GM23338 (cell line): Measurements from ENCODE around the gene AMPH. TPM values are rescaled to one million over a fixed set of nuclear protein-coding genes. Genes with fewer than 3 reads are reported as not detected.

ENCODE experiments used
- ATAC-seq: fragments of 200-7000 bp; cut with Tn5 transposase; 3 replicates; pipeline ENCODE4 v1.9.1; 2020
- DNase-seq: peaks from one replicate; pipeline ENCODE4 v3.0.0-alpha.2; 2015; ENCODE audit warnings: low spot score
- H2AFZ ChIP-seq: fragments of 200-600 bp; sonication (generic); 2 replicates; pipeline ENCODE4 v1.8.0; 2016; ENCODE audit warnings: antibody characterized with exemption, mild to moderate bottlenecking, moderate library complexity
- H3F3A ChIP-seq: fragments of 200-600 bp; sonication (generic); replicated peaks from 2 replicates; pipeline ENCODE4 v1.8.0; 2017; ENCODE audit warnings: antibody characterized with exemption, mixed run types, low read depth
- H3K27ac ChIP-seq: fragments of 200-600 bp; sonication (generic); 2 replicates; pipeline ENCODE4 v1.6.1; 2016; ENCODE audit warnings: low read depth
- H3K27me3 ChIP-seq: fragments of 200-600 bp; sonication (generic); 2 replicates; pipeline ENCODE4 v1.8.0; 2016; ENCODE audit warnings: mild to moderate bottlenecking, mixed run types, moderate library complexity; ENCODE audit not compliant: insufficient read depth
- H3K36me3 ChIP-seq: fragments of 200-600 bp; sonication (generic); 2 replicates; pipeline ENCODE4 v1.8.0; 2016; ENCODE audit warnings: mild to moderate bottlenecking; ENCODE audit not compliant: insufficient read depth
- H3K4me1 ChIP-seq: fragments of 200-600 bp; sonication (generic); 2 replicates; pipeline ENCODE4 v1.8.0; 2016; ENCODE audit warnings: mild to moderate bottlenecking, moderate library complexity; ENCODE audit not compliant: insufficient read depth
- H3K4me2 ChIP-seq: fragments of 200-600 bp; sonication (generic); 2 replicates; pipeline ENCODE4 v1.7.1; 2017; ENCODE audit warnings: mixed run types
- H3K4me3 ChIP-seq: fragments of 200-600 bp; sonication (generic); 2 replicates; pipeline ENCODE4 v1.6.1; 2016; ENCODE audit warnings: mixed run types
- H3K79me2 ChIP-seq: fragments of 200-600 bp; sonication (generic); replicated peaks from 2 replicates; pipeline ENCODE4 v1.8.0; 2017; ENCODE audit warnings: mild to moderate bottlenecking; ENCODE audit not compliant: insufficient read depth
- H3K9me2 ChIP-seq: fragments of 200-600 bp; sonication (generic); 2 replicates; pipeline ENCODE4 v1.8.0; 2017; ENCODE audit not compliant: insufficient read depth
- H4K20me1 ChIP-seq: fragments of 200-600 bp; sonication (generic); replicated peaks from 2 replicates; pipeline ENCODE4 v1.8.0; 2017; ENCODE audit warnings: mild to moderate bottlenecking; ENCODE audit not compliant: insufficient read depth
- H3K27ac Mint-ChIP-seq: 2 replicates; pipeline ENCODE4 v1.8.0; 2020; ENCODE audit warnings: inconsistent platforms, mild to moderate bottlenecking, moderate library complexity, mixed read lengths
- H3K27me3 Mint-ChIP-seq: 3 replicates; pipeline ENCODE4 v1.8.0; 2022; ENCODE audit warnings: low read depth, mild to moderate bottlenecking, moderate library complexity, mixed read lengths, inconsistent platforms; ENCODE audit not compliant: insufficient read depth, poor library complexity
- H3K36me3 Mint-ChIP-seq: 3 replicates; pipeline ENCODE4 v1.8.0; 2021; ENCODE audit warnings: low read depth, mild to moderate bottlenecking, inconsistent platforms, moderate library complexity, mixed read lengths
- H3K4me1 Mint-ChIP-seq: 3 replicates; pipeline ENCODE4 v1.8.0; 2020; ENCODE audit warnings: mild to moderate bottlenecking, inconsistent platforms, mixed read lengths
- H3K4me3 Mint-ChIP-seq: 3 replicates; pipeline ENCODE4 v1.8.0; 2021; ENCODE audit warnings: moderate library complexity, mild to moderate bottlenecking, inconsistent platforms, mixed read lengths
- H3K9me3 Mint-ChIP-seq: 3 replicates; pipeline ENCODE4 v1.8.0; 2020; ENCODE audit warnings: moderate library complexity, mild to moderate bottlenecking, inconsistent platforms, mixed read lengths
- CREB1 ChIP-seq: fragments of 250-450 bp; sonication (Bioruptor Pico); IDR thresholded peaks from 2 replicates; pipeline ENCODE4 v1.5.0; 2020; ENCODE audit warnings: low read depth, mild to moderate bottlenecking, moderate library complexity
- CTCF ChIP-seq, 2 experiments: fragments of 200-600 bp in 1 of 2; sonication (generic) in 1 of 2; conservative IDR thresholded peaks; 2 replicates each; pipeline versions ENCODE4 v1.5.1 to v1.6.1; 2016 to 2017; ENCODE audit warnings: antibody characterized with exemption in 2 of 2, low read depth in 2 of 2, mild to moderate bottlenecking in 2 of 2, moderate library complexity in 1 of 2
- EZH2 ChIP-seq: fragments of 200-600 bp; sonication (generic); IDR thresholded peaks from one replicate; pipeline ENCODE4 v1.8.0; 2017; ENCODE audit warnings: antibody characterized with exemption, mild to moderate bottlenecking, low read depth; ENCODE audit not compliant: unreplicated experiment
- JUNB ChIP-seq: IDR thresholded peaks from one replicate; pipeline ENCODE4 v1.6.1; 2016; ENCODE audit warnings: antibody characterized with exemption; ENCODE audit not compliant: unreplicated experiment
- POLR2AphosphoS5 ChIP-seq: IDR thresholded peaks from 2 replicates; pipeline ENCODE4 v1.6.1; 2016; ENCODE audit warnings: antibody characterized with exemption, low read depth
- ZNF331 ChIP-seq: fragments of 250-450 bp; sonication (Bioruptor Pico); IDR thresholded peaks from 2 replicates; pipeline ENCODE4 v1.5.0; 2020; ENCODE audit warnings: low read depth, mild to moderate bottlenecking, moderate library complexity
- ZNF462 ChIP-seq: fragments of 250-450 bp; sonication (Bioruptor Pico); IDR thresholded peaks from 2 replicates; pipeline ENCODE4 v1.5.0; 2020; ENCODE audit warnings: mild to moderate bottlenecking, moderate library complexity
- polyA plus RNA-seq: library from polyadenylated mRNA; unstranded; fragments of >200 nt; fragmentation: Nextera tagmentation; extraction: Ambion mirVana; gene quantifications from 2 replicates; pipeline ENCODE4 v1.2.1, GENCODE V29; 2016
- total RNA-seq: library from RNA; depleted of rRNA; stranded (reverse); fragments of >200 nt; shearing (Covaris generic); gene quantifications from 2 replicates; pipeline ENCODE4 v1.2.3, GENCODE V29; 2014

Gene AMPH
- total and polyA plus RNA-seq, 2 experiments from 2014 or later: 4.8 to 10.2 TPM

DNA sequence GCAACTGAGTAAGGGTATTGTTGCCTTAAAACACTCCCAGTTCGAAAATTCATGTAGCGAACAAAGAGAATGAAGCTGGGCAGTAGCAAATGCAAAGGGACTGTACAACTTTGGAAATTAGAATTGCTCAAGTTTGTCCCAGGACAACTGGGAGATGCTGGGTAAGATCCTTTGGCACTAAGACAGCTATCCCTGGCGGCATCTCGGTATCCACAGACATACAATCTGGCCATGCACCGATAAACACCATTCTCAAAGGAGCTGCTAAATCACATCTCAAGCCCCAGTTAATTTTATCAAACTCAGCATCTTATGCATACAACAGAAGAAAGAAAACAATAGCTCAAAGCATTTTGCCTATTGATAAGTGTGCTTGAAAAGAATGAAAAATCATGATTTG lies 177.3 kb downstream of the AMPH start:
- Histone ChIP-seq H3K9me2 (no peaks in the 10 kb centered on the region; the same call in 1 of the 2 replicates), H3K79me2 (no peaks in the 10 kb centered on the region), H3K27me3 (no peaks in the 10 kb centered on the region), H2AFZ (no peak overlapping the region), H3K36me3 (no peaks in the 10 kb centered on the region), H3K27ac (no peak overlapping the region), H3K4me1 (no peaks in the 10 kb centered on the region), H3F3A (no peaks in the 10 kb centered on the region), H3K4me3 (no peak overlapping the region), H4K20me1 (no peaks in the 10 kb centered on the region), H3K4me2 (no peak overlapping the region)
- peaks cover 11% of the 10 kb centered on the region; the same call in 2 of the 3 replicates for H3K4me1 Mint-ChIP-seq
- ATAC-seq (no peak), DNase-seq (no peak)
- no peak overlapping the region for H3K4me3 Mint-ChIP-seq
- H3K36me3 Mint-ChIP-seq: no peaks in the 10 kb centered on the region
- no peaks in the 10 kb centered on the region for H3K9me3 Mint-ChIP-seq
- no peak overlapping the region for H3K27ac Mint-ChIP-seq
- no peaks in the 10 kb centered on the region for H3K27me3 Mint-ChIP-seq
- TF ChIP-seq POLR2AphosphoS5 (no peak), CTCF (conservative IDR thresholded peaks at IDR 0.05; ENCODE audit: low read depth in 2 of 2) (no peak), EZH2 (no peak), ZNF331 (CRISPR knock-in tag) (no peak), ZNF462 (no peak), CREB1 (CRISPR knock-in tag) (no peak), JUNB (no peak)
